ENCODE results near the gene PRKCA.
"Not testable (repeated sequence)": the region's sequence is repeated elsewhere in the genome, so short reads cannot be mapped to it uniquely, and the experiment has no call there.

PRKCA gene

DNA sequence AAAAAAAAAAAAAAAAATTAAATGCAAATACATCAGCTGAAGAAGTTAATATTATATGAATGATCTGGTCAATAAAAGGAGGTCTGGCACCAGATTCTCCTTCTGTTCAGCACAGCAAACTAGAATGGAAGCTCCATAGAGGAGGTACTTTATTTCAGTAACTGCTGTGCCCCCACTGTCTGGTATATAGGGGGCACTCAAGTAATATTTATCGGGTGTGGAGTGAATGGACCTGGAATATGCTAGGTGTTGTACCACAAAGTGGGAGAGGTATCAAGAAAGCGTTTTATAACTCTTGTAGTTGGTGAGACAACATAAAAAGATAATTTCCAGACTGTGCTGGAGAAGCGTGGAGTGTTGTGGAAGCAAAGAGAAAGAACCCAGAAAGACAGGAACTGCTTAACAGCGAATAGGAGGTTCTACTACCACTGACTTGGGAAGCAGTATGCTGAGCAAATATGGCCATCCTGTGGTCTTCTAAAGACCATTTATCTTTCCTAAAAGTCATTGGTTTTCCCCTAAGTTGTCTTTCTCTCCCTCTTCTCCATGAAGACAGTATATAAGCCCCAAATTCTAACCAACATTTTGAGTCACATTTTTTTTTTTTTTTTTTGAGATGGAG lies 12.2 kb upstream of the PRKCA start:
- DNase-seq (ENCODE audit: low read depth in 2 of 2), result no peak

- DNase-seq (ENCODE audit: low read depth in 2 of 2), result no peak
These were observed 10.1 kb upstream of the PRKCA start for GRCh38 chr17:66292353-66292752.

- DNase-seq (ENCODE audit: low read depth in 2 of 2), result no peak
These were observed 6.1 kb upstream of the PRKCA start for GRCh38 chr17:66296289-66296725.

DNA sequence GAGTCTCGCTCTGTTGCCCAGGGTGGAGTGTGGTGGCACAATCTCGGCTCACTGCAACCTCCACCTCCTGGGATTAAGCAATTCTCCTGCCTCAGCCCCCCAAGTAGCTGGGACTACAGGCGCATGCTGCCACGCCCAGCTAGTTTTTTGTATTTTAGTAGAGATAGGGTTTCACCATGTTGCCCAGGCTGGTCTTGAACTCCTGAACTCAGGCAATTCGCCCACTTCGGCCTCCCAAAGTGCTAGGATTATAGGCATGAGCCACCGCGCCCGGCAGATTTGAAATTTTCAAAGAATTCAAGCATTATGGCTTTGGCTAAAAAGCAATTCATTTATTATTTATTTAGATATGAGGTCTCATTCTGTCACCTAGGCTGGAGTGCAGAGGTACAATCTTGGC lies 5.0 kb upstream of the PRKCA start:
- DNase-seq (ENCODE audit: low read depth in 2 of 2), result not testable (repeated sequence)

- no peak for DNase-seq (ENCODE audit: low read depth in 2 of 2)
These were observed 2.7 kb upstream of the PRKCA start for GRCh38 chr17:66299711-66300110.

GRCh38 chr17:66300956-66301355 lies 1.5 kb upstream of the PRKCA start:
- DNase-seq (ENCODE audit: low read depth in 2 of 2), result no peak

GRCh38 chr17:66301367-66301863 lies 998 bp upstream of the PRKCA start:
- no peak for DNase-seq (ENCODE audit: low read depth in 2 of 2)

DNA sequence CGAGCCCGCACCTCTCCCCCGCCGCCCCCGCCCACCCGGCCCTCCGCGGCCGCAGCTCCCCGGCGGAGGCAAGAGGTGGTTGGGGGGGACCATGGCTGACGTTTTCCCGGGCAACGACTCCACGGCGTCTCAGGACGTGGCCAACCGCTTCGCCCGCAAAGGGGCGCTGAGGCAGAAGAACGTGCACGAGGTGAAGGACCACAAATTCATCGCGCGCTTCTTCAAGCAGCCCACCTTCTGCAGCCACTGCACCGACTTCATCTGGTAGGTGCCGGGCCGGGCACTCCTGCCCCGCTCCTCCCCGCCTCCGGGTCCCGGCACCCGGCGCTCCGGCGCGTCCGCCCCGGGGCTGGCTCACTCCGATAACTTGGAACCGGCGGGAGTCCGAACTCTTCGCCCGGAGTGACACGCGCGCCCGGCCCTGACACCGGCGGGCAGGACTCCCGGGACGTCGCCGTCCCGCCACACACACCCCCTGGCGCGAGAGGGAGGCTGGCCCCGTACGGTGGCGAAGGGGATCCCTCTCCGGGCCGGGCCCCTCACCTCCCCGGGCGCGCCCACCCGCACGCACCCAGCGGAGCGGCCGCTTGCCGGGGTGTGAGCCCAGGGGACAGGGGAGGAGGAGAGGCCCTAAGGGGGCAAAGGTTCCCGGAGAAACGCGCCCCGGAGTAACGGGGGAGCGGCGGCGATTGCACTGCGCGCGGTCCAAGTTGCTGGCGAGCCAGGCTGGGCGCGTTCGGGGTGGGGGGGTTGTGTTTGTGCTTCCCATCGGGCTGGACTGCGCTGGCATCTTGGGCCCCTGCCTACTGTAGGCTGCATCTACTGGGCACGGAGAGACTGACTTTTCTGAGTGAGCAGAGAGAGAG lies 581 bp downstream of the PRKCA start:
- DNase-seq (ENCODE audit: low read depth in 2 of 2), result peak; percentile 7 to 33

DNA sequence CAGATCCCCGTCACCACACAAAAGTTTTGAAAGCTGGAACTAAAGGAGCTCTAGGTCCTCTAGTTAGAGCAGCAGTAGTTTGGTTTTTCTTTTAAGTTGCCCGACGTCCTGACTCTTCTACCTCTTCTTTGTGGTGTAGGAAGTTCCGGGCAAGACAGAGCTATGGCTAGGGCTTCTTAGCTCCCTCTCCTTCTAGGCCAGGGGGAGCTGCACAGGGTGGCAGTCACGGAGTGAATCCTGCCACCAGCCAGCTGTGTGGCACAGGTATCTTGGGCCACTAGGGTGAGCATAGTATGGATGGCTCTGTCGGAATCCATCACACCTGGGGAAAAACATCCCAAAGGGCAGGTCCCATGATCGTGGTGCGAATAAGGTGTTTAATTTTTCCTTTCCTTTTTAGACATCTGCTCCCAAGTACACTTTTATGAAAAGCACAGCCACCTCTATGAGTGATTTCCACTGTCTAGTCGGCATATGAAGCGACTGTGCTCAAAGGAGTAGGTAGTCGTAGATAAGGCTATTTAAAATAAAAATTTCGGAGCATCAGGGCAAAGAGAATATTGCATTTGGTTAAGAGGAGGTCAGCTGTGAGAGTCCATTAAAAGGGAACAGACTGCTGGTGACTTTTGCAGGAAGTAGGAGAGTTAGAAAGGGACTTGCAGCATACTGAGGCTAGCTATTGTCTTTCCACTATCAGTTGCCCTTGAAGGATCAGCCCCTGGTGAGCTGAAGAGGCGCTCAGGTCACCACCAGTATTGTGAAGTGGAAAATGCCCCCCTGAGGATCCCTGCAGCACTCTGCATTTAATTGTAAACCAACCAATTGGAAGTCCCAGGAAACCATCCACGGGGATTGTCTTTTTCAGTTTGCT lies 2.1 kb downstream of the PRKCA start:
- peak in 1 of 2 donors; percentile 8 for DNase-seq (ENCODE audit: low read depth in 2 of 2)

- no peak for DNase-seq (ENCODE audit: low read depth in 2 of 2)
These were observed 4.0 kb downstream of the PRKCA start for GRCh38 chr17:66306446-66306845.

GRCh38 chr17:66307257-66307656 lies 4.8 kb downstream of the PRKCA start:
- no peak for DNase-seq (ENCODE audit: low read depth in 2 of 2)

DNA sequence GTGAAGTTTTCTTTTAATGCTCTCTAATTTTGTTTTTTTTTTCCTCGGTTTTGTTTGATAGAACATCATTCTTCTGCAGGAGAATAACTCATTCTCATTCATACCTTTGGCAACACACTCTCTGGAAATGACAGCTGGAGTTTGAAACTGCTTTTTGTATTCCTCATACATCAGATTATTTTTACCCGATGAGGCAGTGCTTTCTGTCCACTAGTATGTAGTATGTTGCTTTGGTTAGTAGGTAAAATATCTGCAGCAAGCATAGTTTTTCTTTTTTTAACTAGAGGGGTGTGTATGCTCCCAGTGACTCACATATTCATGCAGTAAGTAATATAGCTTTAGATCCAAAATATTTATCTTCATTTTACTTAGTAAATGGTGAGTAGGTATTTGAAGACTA lies 6.4 kb downstream of the PRKCA start:
- DNase-seq (ENCODE audit: low read depth in 2 of 2), result no peak

DNA sequence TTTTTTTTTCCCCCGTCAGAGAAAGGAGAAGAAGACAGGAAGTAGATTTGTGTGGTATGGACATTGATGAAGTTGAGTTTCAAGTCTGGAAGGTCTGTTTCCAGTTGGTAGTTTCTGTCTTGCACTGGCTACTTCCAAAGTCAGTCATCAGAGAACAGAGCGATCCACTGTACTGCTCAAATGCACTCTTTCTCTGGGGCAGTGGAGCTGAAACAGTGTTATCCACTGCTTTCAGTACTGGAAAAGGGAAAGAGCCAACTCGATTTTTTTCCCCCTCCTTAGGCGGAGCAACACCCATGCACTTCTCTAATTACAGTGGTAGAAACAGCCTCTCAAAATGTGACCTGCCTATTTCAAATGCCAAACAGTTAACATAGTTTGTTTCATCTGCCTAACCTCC lies 7.4 kb downstream of the PRKCA start:
- DNase-seq (ENCODE audit: low read depth in 2 of 2), result no peak

DNA sequence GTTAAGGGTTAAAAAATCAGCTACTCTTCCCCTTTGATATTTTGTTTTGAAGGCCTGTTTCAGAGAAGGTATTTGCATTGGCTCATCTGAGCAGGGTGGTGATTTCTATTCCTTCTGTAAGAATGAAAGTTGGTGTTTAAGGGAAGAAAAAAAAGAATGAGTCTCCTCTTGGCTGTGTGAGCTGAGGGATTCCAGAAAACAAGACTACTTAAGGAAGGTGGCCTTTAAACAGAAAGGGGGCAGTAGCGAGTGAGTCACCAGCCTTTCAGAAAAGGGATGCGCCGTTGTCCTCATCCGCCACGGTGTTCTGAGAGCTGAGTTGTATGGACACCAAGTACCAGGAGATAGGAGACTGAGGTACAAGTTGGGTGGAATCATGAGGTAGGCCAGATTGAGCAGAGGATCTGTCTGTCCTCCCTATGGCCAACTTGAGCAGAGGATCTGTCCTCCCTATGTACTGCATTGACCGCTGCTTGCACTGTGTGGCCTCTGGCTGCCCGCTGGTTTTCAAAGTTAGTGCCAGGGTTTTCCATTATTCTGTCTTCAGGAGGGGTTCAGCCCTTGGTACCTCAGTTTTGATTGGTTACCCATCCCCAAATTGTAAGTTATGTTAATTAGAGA lies 8.2 kb downstream of the PRKCA start:
- DNase-seq (ENCODE audit: low read depth in 2 of 2), result peak in 1 of 2 donors; percentile 30

DNA sequence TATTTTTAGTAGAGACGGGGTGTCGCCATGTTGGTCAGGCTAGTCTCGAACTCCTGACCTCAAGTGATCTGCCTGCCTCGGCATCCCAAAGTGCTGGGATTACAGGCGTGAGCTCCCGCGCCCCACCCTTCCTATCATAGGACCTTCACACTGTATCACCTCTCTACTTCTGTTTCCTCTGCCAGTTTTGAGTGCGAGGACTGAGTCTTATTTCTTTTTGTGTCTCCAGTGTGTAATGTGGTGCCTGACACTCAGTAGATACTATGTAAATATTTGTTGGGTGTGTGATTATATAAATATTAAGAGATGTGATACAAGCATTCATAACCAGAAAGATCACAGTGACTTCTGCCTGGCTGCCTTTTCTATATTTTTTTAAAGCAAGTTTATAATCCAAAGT lies 10.5 kb downstream of the PRKCA start:
- DNase-seq (ENCODE audit: low read depth in 2 of 2), result no peak

DNA sequence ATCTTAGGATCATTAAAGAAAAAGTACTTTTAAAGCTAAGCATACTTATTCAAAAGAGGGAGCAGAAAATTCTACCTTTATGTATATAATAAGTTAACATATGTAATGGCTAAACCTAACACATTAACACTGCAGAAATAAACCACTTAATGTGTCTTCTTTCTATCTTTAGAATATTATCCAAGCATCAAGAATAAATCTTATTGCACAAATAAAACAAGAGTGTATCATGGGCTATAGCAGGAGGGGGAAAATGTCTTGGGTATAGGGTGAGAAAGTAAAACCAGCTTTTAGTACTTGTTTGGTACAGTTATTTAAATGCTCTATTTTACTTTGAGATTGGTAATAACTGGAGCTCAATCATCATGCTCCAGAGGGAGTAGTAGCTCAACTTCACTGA lies 10.9 kb downstream of the PRKCA start:
- DNase-seq (ENCODE audit: low read depth in 2 of 2), result no peak

DNA sequence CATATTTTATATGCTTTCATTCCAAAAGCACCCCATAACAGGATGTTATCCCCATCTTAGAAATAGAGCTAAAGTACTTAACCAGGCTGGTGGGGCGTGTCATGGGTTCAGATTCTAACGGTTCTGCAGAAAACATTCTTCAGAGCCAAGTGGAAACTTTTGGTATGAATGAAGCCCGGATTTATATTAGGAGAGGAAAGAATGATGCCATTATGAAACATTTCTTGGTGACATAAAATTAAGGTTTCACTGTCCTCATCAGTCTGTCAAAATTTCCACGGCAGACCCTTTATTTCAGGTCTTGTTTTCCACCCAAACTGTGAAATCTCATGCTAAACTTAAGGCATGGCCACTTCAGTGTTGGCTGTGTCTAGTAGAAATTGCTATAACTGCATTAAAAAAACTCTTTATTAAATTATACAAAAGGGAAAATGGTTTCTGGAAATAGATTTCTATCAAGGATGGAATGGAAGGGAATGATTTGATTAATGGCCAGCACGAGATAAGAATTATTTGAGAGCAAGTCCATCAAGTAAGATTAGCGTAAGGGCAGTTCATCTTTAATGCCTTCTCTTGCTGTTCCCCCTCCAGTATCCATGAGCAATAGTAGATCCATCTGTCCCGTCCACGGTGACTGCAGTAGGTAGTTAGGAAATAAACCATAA lies 11.7 kb downstream of the PRKCA start:
- DNase-seq (ENCODE audit: low read depth in 2 of 2), result peak in 1 of 2 donors; percentile 38

GRCh38 chr17:66317629-66318028 lies 15.2 kb downstream of the PRKCA start:
- no peak for DNase-seq (ENCODE audit: low read depth in 2 of 2)

DNA sequence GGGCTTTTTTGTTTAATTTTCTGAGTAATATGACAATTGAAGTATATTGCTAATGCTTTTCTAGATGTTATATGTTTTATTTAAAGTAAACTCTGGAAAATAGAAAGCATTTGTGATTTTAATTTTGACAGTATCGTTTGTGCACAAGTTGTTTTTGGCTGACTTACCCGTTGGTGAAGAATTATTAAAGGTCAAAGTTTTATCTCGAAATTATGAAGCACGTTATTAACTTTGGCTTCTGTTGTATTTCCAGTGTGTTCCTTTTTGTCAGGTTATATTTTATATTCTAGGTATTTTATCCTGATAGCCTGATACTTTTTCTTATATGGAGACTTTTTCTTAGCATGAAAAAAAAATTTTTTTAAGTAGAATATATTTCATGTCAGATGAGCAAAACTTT lies 16.8 kb downstream of the PRKCA start:
- no peak for DNase-seq (ENCODE audit: low read depth in 2 of 2)

DNA sequence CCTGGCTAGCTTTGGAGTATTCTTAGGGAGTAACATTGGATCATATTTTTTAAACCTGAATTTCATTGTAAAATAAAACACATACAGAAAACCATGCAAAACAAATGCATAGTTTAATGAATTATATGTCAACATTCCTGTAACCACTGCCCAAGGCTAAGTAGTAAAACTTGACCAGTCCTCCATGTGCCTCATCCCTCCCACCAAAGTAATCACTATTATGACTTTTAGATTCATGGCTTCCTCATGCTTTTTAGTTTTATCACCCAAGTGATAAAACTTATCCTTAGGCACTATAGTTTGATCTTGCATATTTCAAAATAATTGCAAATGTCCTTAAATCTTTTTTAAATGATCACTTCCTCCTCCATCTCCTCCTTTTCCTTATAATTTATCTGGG lies 20.4 kb downstream of the PRKCA start:
- no peak for DNase-seq (ENCODE audit: low read depth in 2 of 2)

- not testable (repeated sequence) for DNase-seq (ENCODE audit: low read depth in 2 of 2)
These were observed 22.1 kb downstream of the PRKCA start for GRCh38 chr17:66324381-66325004.

Data from activated CD4-positive, alpha-beta T cell treated with anti-CD3 and anti-CD28 coated beads for 24 hours (primary cell).